Esophagus muscularis mucosa (tissue), 4 donors: Measurements from ENCODE around the gene PRPSAP1. TPM values are rescaled to one million over a fixed set of nuclear protein-coding genes. Genes with fewer than 3 reads are reported as not detected.
"Not testable (repeated sequence)": the region's sequence is repeated elsewhere in the genome, so short reads cannot be mapped to it uniquely, and the experiment has no call there.

Experiments used
- DNase-seq: peaks from one replicate; pipeline ENCODE4 v3.0.0-alpha.2; 2017; ENCODE audit errors: extremely low spot score
- H3K27ac ChIP-seq, 4 donors: fragments of 200-600 bp; sonication (generic); replicated peaks in 1 of 4; 1 replicate in 3 of 4; 2 replicates in 1 of 4; pipeline ENCODE4 v1.5.1; 2016 to 2019; ENCODE audit warnings: mild to moderate bottlenecking in 1 of 4
- H3K27me3 ChIP-seq, 4 donors: fragments of 200-600 bp; sonication (generic); one replicate each; pipeline versions ENCODE4 v1.5.1 to v1.6.0; 2016 to 2019
- H3K36me3 ChIP-seq, 4 donors: fragments of 200-600 bp; sonication (generic); one replicate each; pipeline ENCODE4 v1.5.1; 2016 to 2019
- H3K4me1 ChIP-seq, 4 donors: fragments of 200-600 bp; sonication (generic); one replicate each; pipeline ENCODE4 v1.5.1; 2016 to 2019
- H3K4me3 ChIP-seq, 4 donors: fragments of 200-600 bp; sonication (generic); 1 replicate in 2 of 4; 2 replicates in 2 of 4; pipeline ENCODE4 v1.5.1; 2016 to 2019; ENCODE audit warnings: mild to moderate bottlenecking in 4 of 4, moderate library complexity in 1 of 4
- H3K9me3 ChIP-seq, 4 donors: fragments of 200-600 bp; sonication (generic); 1 replicate in 3 of 4; 2 replicates in 1 of 4; pipeline ENCODE4 v1.5.1; 2016 to 2019
- EP300 ChIP-seq: sonication (generic); formaldehyde crosslinking; IDR thresholded peaks from one replicate; pipeline ENCODE4 v1.6.1; 2017; ENCODE audit warnings: antibody characterized with exemption
- POLR2A ChIP-seq: fragments of 450-650 bp; IDR thresholded peaks from one replicate; pipeline ENCODE4 v1.6.1; 2017; ENCODE audit warnings: antibody characterized with exemption, moderate library complexity, mild to moderate bottlenecking, low read depth
- POLR2AphosphoS5 ChIP-seq, 2 donors: sonication (generic); formaldehyde crosslinking; IDR thresholded peaks; one replicate each; pipeline ENCODE4 v1.6.1; 2017; ENCODE audit warnings: antibody characterized with exemption in 2 of 2
- WGBS: methylation state at CpG from one replicate; pipeline ENCODE4 v1.1.5; 2018; 5-methylcytosine and 5-hydroxymethylcytosine counted together
- intact Hi-C: fragments of 100-400 bp; cut with DNase I; formaldehyde crosslinking; loops from one replicate; pipeline ENCODE4 v1.15.1; 2023
- total RNA-seq, 4 donors: library from RNA; depleted of rRNA; stranded (reverse); fragments of >200 nt; gene quantifications; one replicate each; pipeline versions ENCODE4 v1.1.0 to v1.2.1, GENCODE V29; 2016
- TF ChIP-seq, protein P1 (sequence below), 3 experiments: fragments of 200-600 bp in 2 of 3; fragments of 450-650 bp in 1 of 3; sonication (generic) in 2 of 3; IDR thresholded peaks; one replicate each; pipeline ENCODE4 v1.5.1; 2017 to 2019; ENCODE audit warnings: antibody characterized with exemption in 3 of 3, mild to moderate bottlenecking in 2 of 3, moderate library complexity in 1 of 3

The PRPSAP1 gene
- total RNA-seq, 4 donors from 2014 or later, result 37.3 to 71.4 (median 50.4) TPM

DNA sequence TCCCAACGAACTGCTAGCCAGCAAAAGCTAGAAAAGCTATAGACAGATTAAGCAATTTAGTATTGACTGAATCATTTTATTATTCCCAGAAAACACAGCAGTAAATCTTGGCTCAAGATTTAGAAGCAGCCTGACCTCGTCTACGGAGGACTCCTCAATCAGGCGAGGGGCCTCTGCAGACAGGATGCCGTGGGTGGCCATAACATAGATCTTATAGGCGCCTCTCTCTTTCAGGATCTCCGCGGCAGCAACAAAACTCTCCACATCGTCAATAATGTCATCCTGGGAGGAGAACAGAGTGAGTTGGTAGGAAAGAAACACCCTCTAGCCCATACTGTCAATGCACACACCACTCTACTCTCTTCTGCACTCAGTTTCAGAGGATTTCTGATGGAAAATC lies 41.0 kb downstream of the PRPSAP1 start:
- Histone ChIP-seq H3K4me1 (peaks cover 0 to 4% (median 2%) of the 10 kb centered on the region in 4 donors), H3K4me3 (no peak overlapping the region), H3K27ac (no peak overlapping the region), H3K9me3 (no peaks in the 10 kb centered on the region), H3K27me3 (no peaks in the 10 kb centered on the region), H3K36me3 (peaks cover 32 to 86% (median 48%) of the 10 kb centered on the region in 4 donors)
- WGBS, result 80% methylated on average over 9 of the region's 9 CpGs
- TF ChIP-seq POLR2AphosphoS5 (IDR thresholded peaks at IDR 0.05) (no peak), EP300 (no peak), POLR2A (no peak)
- TF ChIP-seq, protein P1, sequence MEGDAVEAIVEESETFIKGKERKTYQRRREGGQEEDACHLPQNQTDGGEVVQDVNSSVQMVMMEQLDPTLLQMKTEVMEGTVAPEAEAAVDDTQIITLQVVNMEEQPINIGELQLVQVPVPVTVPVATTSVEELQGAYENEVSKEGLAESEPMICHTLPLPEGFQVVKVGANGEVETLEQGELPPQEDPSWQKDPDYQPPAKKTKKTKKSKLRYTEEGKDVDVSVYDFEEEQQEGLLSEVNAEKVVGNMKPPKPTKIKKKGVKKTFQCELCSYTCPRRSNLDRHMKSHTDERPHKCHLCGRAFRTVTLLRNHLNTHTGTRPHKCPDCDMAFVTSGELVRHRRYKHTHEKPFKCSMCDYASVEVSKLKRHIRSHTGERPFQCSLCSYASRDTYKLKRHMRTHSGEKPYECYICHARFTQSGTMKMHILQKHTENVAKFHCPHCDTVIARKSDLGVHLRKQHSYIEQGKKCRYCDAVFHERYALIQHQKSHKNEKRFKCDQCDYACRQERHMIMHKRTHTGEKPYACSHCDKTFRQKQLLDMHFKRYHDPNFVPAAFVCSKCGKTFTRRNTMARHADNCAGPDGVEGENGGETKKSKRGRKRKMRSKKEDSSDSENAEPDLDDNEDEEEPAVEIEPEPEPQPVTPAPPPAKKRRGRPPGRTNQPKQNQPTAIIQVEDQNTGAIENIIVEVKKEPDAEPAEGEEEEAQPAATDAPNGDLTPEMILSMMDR (IDR thresholded peaks at IDR 0.05), result no peak
- DNase-seq, result no peak
- intact Hi-C loops, result no loop called here

- no peak for TF ChIP-seq EP300
- no peak for TF ChIP-seq POLR2A
- TF ChIP-seq, protein P1 (IDR thresholded peaks at IDR 0.05), result no peak
- no peak for TF ChIP-seq POLR2AphosphoS5 (IDR thresholded peaks at IDR 0.05)
- WGBS, result 77% methylated on average over 4 of the region's 4 CpGs
- Histone ChIP-seq H3K4me1 (no peaks in the 10 kb centered on the region), H3K27ac (no peak overlapping the region), H3K9me3 (no peaks in the 10 kb centered on the region), H3K4me3 (no peak overlapping the region), H3K36me3 (peaks cover 32 to 77% (median 54%) of the 10 kb centered on the region in 4 donors), H3K27me3 (no peaks in the 10 kb centered on the region)
- intact Hi-C loops, result loop anchor here (10.0 kb wide), 1 partner anchor 195 kb away; the partner anchor contains the start of gene RHBDF2
- no peak for DNase-seq
Measured at GRCh38 chr17:76309461-76309860, 44.3 kb downstream of the PRPSAP1 start.

GRCh38 chr17:76307966-76308338 lies 45.8 kb downstream of the PRPSAP1 start, which contains the start of gene QRICH2:
TSS of gene QRICH2 (minus strand) at chr17:76308276. CDS start at chr17:76307998, 278 bp downstream.
- H3K4me1 ChIP-seq, result no peaks in the 10 kb centered on the region
- no peaks in the 10 kb centered on the region for H3K27me3 ChIP-seq
- intact Hi-C loops, result loop anchor here (10.0 kb wide), 1 partner anchor 197 kb away; the partner anchor contains the start of gene RHBDF2
- no peaks in the 10 kb centered on the region for H3K9me3 ChIP-seq
- TF ChIP-seq POLR2A (no peak), EP300 (no peak), POLR2AphosphoS5 (IDR thresholded peaks at IDR 0.05) (no peak)
- TF ChIP-seq, protein P1 (IDR thresholded peaks at IDR 0.05), result no peak
- H3K36me3 ChIP-seq, result peaks cover 20 to 61% (median 44%) of the 10 kb centered on the region in 4 donors
- H3K4me3 ChIP-seq, result no peak within 1 kb of the TSS
- 100% methylated on average over 11 of the region's 44 CpGs for WGBS
- H3K27ac ChIP-seq, result no peak within 1 kb of the TSS
- no peak for DNase-seq

GRCh38 chr17:76307299-76307965 lies 46.3 kb downstream of the PRPSAP1 start:
- peaks cover 17 to 56% (median 39%) of the 10 kb centered on the region in 4 donors for H3K36me3 ChIP-seq
- no peak overlapping the region for H3K4me3 ChIP-seq

DNA sequence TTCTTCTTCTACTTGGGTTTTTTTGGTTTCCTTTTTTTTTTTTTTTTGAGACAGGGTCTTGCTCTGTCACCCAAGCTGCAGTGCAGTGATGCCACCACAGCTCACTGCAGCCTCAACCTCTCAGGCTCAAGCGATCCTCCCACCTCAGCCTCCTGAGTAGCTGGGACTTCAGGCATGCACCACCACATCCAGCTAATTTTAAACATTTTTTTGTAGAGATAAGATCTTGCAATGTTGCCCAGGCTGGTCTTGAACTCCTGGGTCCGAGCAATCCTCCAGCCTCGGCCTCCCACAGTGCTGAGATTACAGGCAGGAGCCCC lies 48.6 kb downstream of the PRPSAP1 start:
- H3K4me1 ChIP-seq, DNase-seq: not testable (repeated sequence)
- intact Hi-C loops, result loop anchor here (2.0 to 10.0 kb wide), 2 partner anchors 94 to 200 kb away; partner anchors contain the start of gene RHBDF2

More at GRCh38 chr17:76307299-76307965, 46.3 kb downstream of the PRPSAP1 start:
- TF ChIP-seq EP300 (no peak), POLR2A (no peak), POLR2AphosphoS5 (IDR thresholded peaks at IDR 0.05) (no peak)
- TF ChIP-seq, protein P1 (IDR thresholded peaks at IDR 0.05), result no peak
- intact Hi-C loops, result loop anchor here (10.0 kb wide), 1 partner anchor 197 kb away; the partner anchor contains the start of gene RHBDF2
- Histone ChIP-seq H3K9me3 (no peaks in the 10 kb centered on the region), H3K27me3 (no peaks in the 10 kb centered on the region), H3K4me1 (no peaks in the 10 kb centered on the region), H3K27ac (no peak overlapping the region)
- 99% methylated on average over 34 of the region's 58 CpGs for WGBS
- no peak for DNase-seq

More for the DNA sequence above, 48.6 kb downstream of the PRPSAP1 start:
- H3K36me3 ChIP-seq, result peaks cover 0 to 33% (median 20%) of the 10 kb centered on the region in 4 donors
- not testable (repeated sequence) for H3K27me3 ChIP-seq, H3K4me3 ChIP-seq, H3K27ac ChIP-seq, H3K9me3 ChIP-seq
- WGBS, result 95% methylated on average over 3 of the region's 3 CpGs
